MM.1S (cell line): ENCODE results near the gene BTBD18.

ENCODE experiments used
- DNase-seq: peaks from one replicate; pipeline ENCODE4 v3.0.0-alpha.2; 2015
- H2AFZ ChIP-seq: fragments of 300-600 bp; sonication (generic); 2 replicates; pipeline ENCODE4 v1.6.0; 2016; ENCODE audit warnings: antibody characterized with exemption, low read length
- H3F3A ChIP-seq: fragments of 300-600 bp; sonication (generic); 2 replicates; pipeline ENCODE4 v1.6.1; 2016; ENCODE audit warnings: mild to moderate bottlenecking, antibody characterized with exemption, low read length, moderate library complexity, mixed read lengths; ENCODE audit not compliant: insufficient read depth
- H3K27ac ChIP-seq: fragments of 300-600 bp; sonication (generic); 2 replicates; pipeline ENCODE4 v1.5.1; 2016; ENCODE audit warnings: mild to moderate bottlenecking, low read length
- H3K27me3 ChIP-seq: fragments of 300-600 bp; sonication (generic); replicated peaks from 2 replicates; pipeline ENCODE4 v1.6.0; 2016; ENCODE audit warnings: low read length; ENCODE audit not compliant: insufficient read depth
- H3K36me3 ChIP-seq: fragments of 300-600 bp; sonication (generic); replicated peaks from 2 replicates; pipeline ENCODE4 v1.6.1; 2016; ENCODE audit warnings: mild to moderate bottlenecking, low read length, mixed read lengths; ENCODE audit not compliant: insufficient read depth
- H3K4me1 ChIP-seq: fragments of 300-600 bp; sonication (generic); 2 replicates; pipeline ENCODE4 v1.6.1; 2016; ENCODE audit warnings: low read length, mixed read lengths
- H3K4me2 ChIP-seq: fragments of 300-600 bp; sonication (generic); 2 replicates; pipeline ENCODE4 v1.6.0; 2016; ENCODE audit warnings: low read depth, low read length
- H3K4me3 ChIP-seq: fragments of 300-600 bp; sonication (generic); 2 replicates; pipeline ENCODE4 v1.5.1; 2016; ENCODE audit warnings: low read length, mixed read lengths
- H3K79me2 ChIP-seq: fragments of 300-600 bp; sonication (generic); 2 replicates; pipeline ENCODE4 v1.6.1; 2016; ENCODE audit warnings: mixed run types, low read length, mixed read lengths
- H3K9ac ChIP-seq: fragments of 300-600 bp; sonication (generic); 2 replicates; pipeline ENCODE4 v1.6.1; 2016; ENCODE audit warnings: low read length, mixed read lengths
- H3K9me2 ChIP-seq: fragments of 300-600 bp; sonication (generic); replicated peaks from 2 replicates; pipeline ENCODE4 v1.6.1; 2016; ENCODE audit warnings: mild to moderate bottlenecking, low read length, mixed read lengths; ENCODE audit not compliant: insufficient read depth
- H3K9me3 ChIP-seq: fragments of 300-600 bp; sonication (generic); replicated peaks from 2 replicates; pipeline ENCODE4 v1.6.1; 2016; ENCODE audit warnings: mild to moderate bottlenecking, low read length, mixed read lengths; ENCODE audit not compliant: insufficient read depth
- H4K20me1 ChIP-seq: fragments of 300-600 bp; sonication (generic); 2 replicates; pipeline ENCODE4 v1.6.1; 2016; ENCODE audit warnings: mild to moderate bottlenecking, low read length, moderate library complexity, mixed read lengths; ENCODE audit not compliant: insufficient read depth
- CTCF ChIP-seq: fragments of 300-600 bp; sonication (generic); IDR thresholded peaks from 2 replicates; pipeline ENCODE4 v1.5.1; 2016; ENCODE audit warnings: antibody characterized with exemption, low read length, mixed read lengths
- EZH2phosphoT487 ChIP-seq: fragments of 300-600 bp; sonication (generic); IDR thresholded peaks from 2 replicates; pipeline ENCODE4 v1.6.1; 2018; ENCODE audit warnings: antibody characterized with exemption, low read length

Gene BTBD18

GRCh38 chr11:57698843-57699365 is 52.7 kb downstream of the BTBD18 start:
- no peaks in the 10 kb centered on the region for H3K9me3 ChIP-seq
- H3K27me3 ChIP-seq, result no peaks in the 10 kb centered on the region
- H3K79me2 ChIP-seq, result no peaks in the 10 kb centered on the region
- H3K4me1 ChIP-seq, result no peaks in the 10 kb centered on the region
- H3K4me2 ChIP-seq, result no peak overlapping the region
- H3K9me2 ChIP-seq, result no peaks in the 10 kb centered on the region
- H4K20me1 ChIP-seq, result no peaks in the 10 kb centered on the region
- H3F3A ChIP-seq, result no peaks in the 10 kb centered on the region
- H3K27ac ChIP-seq, result no peak overlapping the region
- no peak overlapping the region for H2AFZ ChIP-seq
- H3K4me3 ChIP-seq, result no peak overlapping the region
- no peak for DNase-seq
- H3K36me3 ChIP-seq, result peaks cover 9% of the 10 kb centered on the region
- no peak for TF ChIP-seq CTCF
- TF ChIP-seq EZH2phosphoT487, result no peak
- H3K9ac ChIP-seq, result no peak overlapping the region
